ENCODE results near the gene LGR5. TPM values are rescaled to one million over a fixed set of nuclear protein-coding genes. Genes with fewer than 3 reads are reported as not detected.

LGR5 gene
- total and polyA plus RNA-seq, 2 donors, result 0.14 to 2.0 TPM

- Histone ChIP-seq H3K4me3 (ENCODE audit: low read depth, low read length) (no peak overlapping the region), H3K4me1 (ENCODE audit: insufficient read depth) (no peaks in the 10 kb centered on the region), H3K27ac (ENCODE audit: low read depth) (no peak overlapping the region), H3K36me3 (ENCODE audit: insufficient read depth) (no peaks in the 10 kb centered on the region)
- DNase-seq (ENCODE audit: extremely low spot score), result no peak
- WGBS, result 88% methylated on average over 4 of the region's 4 CpGs
These were observed 13.9 kb upstream of the LGR5 start for GRCh38 chr12:71425568-71426299.

DNA sequence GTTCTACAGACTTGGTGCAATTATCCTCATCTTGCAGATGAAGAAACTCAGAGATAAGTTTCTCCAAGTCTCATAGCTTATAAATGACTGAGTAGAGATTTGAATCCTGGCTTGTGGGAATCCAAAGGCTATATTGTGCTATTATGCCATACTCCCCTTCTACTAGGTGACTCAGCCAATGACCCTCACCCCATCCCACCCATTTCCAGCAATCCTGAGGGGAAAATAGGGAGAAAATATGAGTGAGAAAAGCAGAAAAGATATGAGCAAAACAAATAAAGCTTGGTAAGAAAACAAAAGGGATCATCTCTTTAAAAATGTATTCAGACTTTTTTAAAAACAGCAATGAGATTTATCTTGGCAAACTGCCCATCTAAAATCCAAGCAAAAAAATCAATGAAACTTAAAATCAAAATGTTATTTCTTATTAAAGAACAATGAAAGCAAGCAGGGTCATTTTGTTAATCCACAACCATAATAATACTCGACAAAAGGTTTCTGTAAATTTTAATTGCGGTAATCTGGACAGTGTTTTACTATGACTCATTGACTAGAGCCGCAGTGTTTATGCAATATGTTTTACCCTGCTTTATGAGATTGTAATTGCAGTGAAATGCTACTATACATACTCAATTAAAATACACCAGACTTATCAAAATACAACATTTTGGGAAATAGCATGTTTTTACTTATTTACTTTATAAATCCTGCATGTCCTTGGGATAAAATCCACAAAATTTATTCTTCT lies 13.1 kb upstream of the LGR5 start:
- H3K4me3 ChIP-seq (ENCODE audit: low read depth, low read length), result no peak overlapping the region
- 29% methylated on average over 3 of the region's 3 CpGs for WGBS
- no peaks in the 10 kb centered on the region for H3K4me1 ChIP-seq (ENCODE audit: insufficient read depth)
- no peaks in the 10 kb centered on the region for H3K36me3 ChIP-seq (ENCODE audit: insufficient read depth)
- no peak overlapping the region for H3K27ac ChIP-seq (ENCODE audit: low read depth)
- DNase-seq (ENCODE audit: extremely low spot score), result no peak

DNA sequence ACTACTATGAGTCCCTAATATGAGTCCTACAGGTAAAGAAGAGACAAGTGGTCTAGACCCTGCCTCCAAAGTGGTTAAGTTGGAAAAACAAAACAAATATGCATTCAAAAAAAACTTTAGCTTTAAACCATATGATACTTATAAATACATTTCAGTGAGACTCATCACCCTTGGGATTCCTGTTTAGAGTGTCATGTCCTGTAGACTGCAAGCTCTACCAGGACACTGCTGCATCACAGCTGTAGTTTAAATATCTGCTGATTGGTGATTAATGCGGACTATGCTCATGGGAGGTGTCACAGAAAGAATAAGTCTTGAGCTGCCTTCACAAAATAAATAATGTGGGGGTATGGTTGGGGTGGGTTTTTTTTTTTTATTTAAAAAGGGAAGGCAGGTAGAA lies 8.8 kb upstream of the LGR5 start:
- H3K36me3 ChIP-seq (ENCODE audit: insufficient read depth), result no peaks in the 10 kb centered on the region
- H3K27ac ChIP-seq (ENCODE audit: low read depth), result no peak overlapping the region
- H3K4me3 ChIP-seq (ENCODE audit: low read depth, low read length), result no peak overlapping the region
- no peak for DNase-seq (ENCODE audit: extremely low spot score)
- WGBS, result 97% methylated on average over 1 of the region's 1 CpG
- no peaks in the 10 kb centered on the region for H3K4me1 ChIP-seq (ENCODE audit: insufficient read depth)

GRCh38 chr12:71431991-71432390 lies 7.6 kb upstream of the LGR5 start:
- no peak for DNase-seq (ENCODE audit: extremely low spot score)
- Histone ChIP-seq H3K36me3 (ENCODE audit: insufficient read depth) (no peaks in the 10 kb centered on the region), H3K4me1 (ENCODE audit: insufficient read depth) (no peaks in the 10 kb centered on the region), H3K4me3 (ENCODE audit: low read depth, low read length) (no peak overlapping the region), H3K27ac (ENCODE audit: low read depth) (no peak overlapping the region)
- WGBS, result 74% methylated on average over 3 of the region's 3 CpGs

GRCh38 chr12:71432936-71433335 lies 6.7 kb upstream of the LGR5 start:
- 93% methylated on average over 5 of the region's 5 CpGs for WGBS
- DNase-seq (ENCODE audit: extremely low spot score), result no peak
- H3K4me3 ChIP-seq (ENCODE audit: low read depth, low read length), result no peak overlapping the region
- H3K27ac ChIP-seq (ENCODE audit: low read depth), result no peak overlapping the region
- H3K36me3 ChIP-seq (ENCODE audit: insufficient read depth), result no peaks in the 10 kb centered on the region
- H3K4me1 ChIP-seq (ENCODE audit: insufficient read depth), result no peaks in the 10 kb centered on the region

DNA sequence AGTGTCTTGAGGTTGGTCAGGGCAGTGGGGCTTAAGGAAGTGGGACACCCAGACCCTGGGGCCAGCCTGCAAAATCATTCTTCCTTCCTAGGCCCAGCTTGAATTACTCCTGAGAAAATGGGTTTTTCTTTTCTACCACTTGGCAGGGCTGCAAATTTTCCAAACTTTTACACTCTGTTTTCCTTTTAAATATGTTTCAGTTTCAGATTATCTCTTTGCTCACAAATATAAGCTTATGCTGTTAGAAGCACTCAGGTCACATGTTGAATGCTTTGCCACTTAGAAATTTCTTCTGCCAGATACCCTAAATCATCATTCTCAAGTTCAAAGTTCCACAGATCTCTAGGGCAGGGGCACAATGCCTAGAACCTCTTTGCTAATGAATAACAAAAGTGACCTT lies 2.9 kb upstream of the LGR5 start:
- no peak overlapping the region for H3K4me3 ChIP-seq (ENCODE audit: low read depth, low read length)
- H3K36me3 ChIP-seq (ENCODE audit: insufficient read depth), result no peaks in the 10 kb centered on the region
- DNase-seq (ENCODE audit: extremely low spot score), result no peak
- H3K4me1 ChIP-seq (ENCODE audit: insufficient read depth), result no peaks in the 10 kb centered on the region
- no peak overlapping the region for H3K27ac ChIP-seq (ENCODE audit: low read depth)

- WGBS, result 2% methylated on average over 17 of the region's 17 CpGs
- no peaks in the 10 kb centered on the region for H3K36me3 ChIP-seq (ENCODE audit: insufficient read depth)
- peak overlapping the region; percentile 14 for H3K4me3 ChIP-seq (ENCODE audit: low read depth, low read length)
- no peak for DNase-seq (ENCODE audit: extremely low spot score)
- no peaks in the 10 kb centered on the region for H3K4me1 ChIP-seq (ENCODE audit: insufficient read depth)
- H3K27ac ChIP-seq (ENCODE audit: low read depth), result no peak overlapping the region
These were observed 782 bp upstream of the LGR5 start for GRCh38 chr12:71438670-71439361.

DNA sequence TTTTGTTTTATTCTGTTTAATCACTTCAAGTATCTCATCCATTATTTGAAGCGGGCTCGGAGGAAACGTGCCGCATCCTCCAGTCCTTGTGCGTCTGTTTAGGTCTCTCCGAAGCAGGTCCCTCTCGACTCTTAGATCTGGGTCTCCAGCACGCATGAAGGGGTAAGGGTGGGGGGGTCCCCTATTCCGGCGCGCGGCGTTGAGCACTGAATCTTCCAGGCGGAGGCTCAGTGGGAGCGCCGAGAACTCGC lies 311 bp upstream of the LGR5 start:
- no peak overlapping the region for H3K27ac ChIP-seq (ENCODE audit: low read depth)
- no peak for DNase-seq (ENCODE audit: extremely low spot score)
- under 1% methylated on average over 17 of the region's 17 CpGs for WGBS
- H3K36me3 ChIP-seq (ENCODE audit: insufficient read depth), result no peaks in the 10 kb centered on the region
- H3K4me3 ChIP-seq (ENCODE audit: low read depth, low read length), result peak overlapping the region; percentile 14
- H3K4me1 ChIP-seq (ENCODE audit: insufficient read depth), result no peaks in the 10 kb centered on the region

DNA sequence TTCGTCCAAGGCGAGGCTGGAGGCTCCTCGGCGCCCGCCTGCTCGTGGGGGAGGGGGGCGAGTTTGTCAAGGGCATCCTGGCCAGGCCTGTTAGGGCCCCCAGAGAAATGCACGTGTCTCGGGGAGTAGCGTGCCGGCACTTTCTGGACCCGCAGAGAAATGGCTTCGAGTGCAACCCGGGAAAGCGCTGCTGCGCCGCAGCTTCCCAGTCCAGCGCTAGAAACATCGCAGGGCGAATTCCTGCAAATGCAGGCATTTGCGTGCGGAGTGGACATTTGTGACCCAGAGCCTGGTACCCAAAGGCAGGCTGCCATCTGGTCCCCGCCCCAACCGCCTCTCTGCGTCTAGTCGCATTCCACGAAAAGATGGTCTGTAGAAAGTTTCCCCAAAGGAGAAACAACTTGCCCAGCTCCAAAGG lies 756 bp downstream of the LGR5 start:
- WGBS, result under 1% methylated on average over 27 of the region's 27 CpGs
- no peak overlapping the region for H3K4me3 ChIP-seq (ENCODE audit: low read depth, low read length)
- no peaks in the 10 kb centered on the region for H3K36me3 ChIP-seq (ENCODE audit: insufficient read depth)
- no peaks in the 10 kb centered on the region for H3K4me1 ChIP-seq (ENCODE audit: insufficient read depth)
- no peak for DNase-seq (ENCODE audit: extremely low spot score)
- no peak overlapping the region for H3K27ac ChIP-seq (ENCODE audit: low read depth)

- 10% methylated on average over 26 of the region's 26 CpGs for WGBS
- H3K27ac ChIP-seq (ENCODE audit: low read depth), result no peak overlapping the region
- no peaks in the 10 kb centered on the region for H3K4me1 ChIP-seq (ENCODE audit: insufficient read depth)
- H3K36me3 ChIP-seq (ENCODE audit: insufficient read depth), result no peaks in the 10 kb centered on the region
- DNase-seq (ENCODE audit: extremely low spot score), result no peak
- H3K4me3 ChIP-seq (ENCODE audit: low read depth, low read length), result no peak overlapping the region
These were observed 1.5 kb downstream of the LGR5 start for GRCh38 chr12:71440763-71441748.

GRCh38 chr12:71441836-71442566 lies 2.4 kb downstream of the LGR5 start:
- no peaks in the 10 kb centered on the region for H3K4me1 ChIP-seq (ENCODE audit: insufficient read depth)
- no peaks in the 10 kb centered on the region for H3K36me3 ChIP-seq (ENCODE audit: insufficient read depth)
- 75% methylated on average over 4 of the region's 4 CpGs for WGBS
- DNase-seq (ENCODE audit: extremely low spot score), result no peak
- H3K27ac ChIP-seq (ENCODE audit: low read depth), result no peak overlapping the region
- H3K4me3 ChIP-seq (ENCODE audit: low read depth, low read length), result no peak overlapping the region

DNA sequence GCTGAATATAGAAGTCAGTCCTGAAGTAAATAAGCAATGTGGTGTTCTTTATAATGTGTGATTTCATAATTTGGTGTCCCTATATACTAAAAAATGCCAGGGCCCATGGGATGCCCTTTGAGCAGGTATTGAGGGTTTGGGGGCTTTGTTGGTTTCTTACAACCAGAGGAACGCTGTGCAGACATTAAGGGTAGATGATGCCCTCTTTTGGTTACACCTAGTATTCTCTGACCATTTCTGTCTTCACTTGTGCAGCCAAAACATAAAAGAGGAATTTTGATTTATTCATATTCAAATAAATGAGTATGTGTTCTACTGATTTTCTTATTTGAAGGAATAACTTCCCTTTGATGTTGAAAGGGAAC lies 3.0 kb downstream of the LGR5 start:
- H3K4me3 ChIP-seq (ENCODE audit: low read depth, low read length), result no peak overlapping the region
- no peaks in the 10 kb centered on the region for H3K36me3 ChIP-seq (ENCODE audit: insufficient read depth)
- 71% methylated on average over 1 of the region's 1 CpG for WGBS
- DNase-seq (ENCODE audit: extremely low spot score), result no peak
- no peaks in the 10 kb centered on the region for H3K4me1 ChIP-seq (ENCODE audit: insufficient read depth)
- H3K27ac ChIP-seq (ENCODE audit: low read depth), result no peak overlapping the region

DNA sequence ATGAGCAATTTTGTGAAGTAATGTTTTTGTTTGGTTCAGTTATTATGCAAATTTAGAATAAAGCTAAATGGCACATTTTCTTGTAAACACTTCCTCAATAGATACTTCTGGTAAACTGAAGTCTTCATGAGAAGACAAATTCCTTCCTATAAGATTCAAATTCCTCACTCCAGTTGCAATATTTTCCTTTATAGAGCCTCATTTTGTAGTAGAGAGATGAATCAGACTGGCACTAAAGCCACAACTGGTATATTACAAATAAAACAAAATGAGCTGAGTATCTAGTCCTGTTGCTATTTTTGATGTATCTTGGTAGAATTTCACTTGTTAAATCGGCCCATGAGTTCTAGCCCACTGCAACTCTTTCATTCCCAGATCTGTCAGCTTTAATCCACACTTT lies 5.5 kb downstream of the LGR5 start:
- H3K27ac ChIP-seq (ENCODE audit: low read depth), result no peak overlapping the region
- 69% methylated on average over 1 of the region's 1 CpG for WGBS
- H3K36me3 ChIP-seq (ENCODE audit: insufficient read depth), result no peaks in the 10 kb centered on the region
- no peaks in the 10 kb centered on the region for H3K4me1 ChIP-seq (ENCODE audit: insufficient read depth)
- no peak for DNase-seq (ENCODE audit: extremely low spot score)
- H3K4me3 ChIP-seq (ENCODE audit: low read depth, low read length), result no peak overlapping the region

Data from urinary bladder (tissue), 4 donors.